Measurements from ENCODE around the gene SPINK8.

DNA sequence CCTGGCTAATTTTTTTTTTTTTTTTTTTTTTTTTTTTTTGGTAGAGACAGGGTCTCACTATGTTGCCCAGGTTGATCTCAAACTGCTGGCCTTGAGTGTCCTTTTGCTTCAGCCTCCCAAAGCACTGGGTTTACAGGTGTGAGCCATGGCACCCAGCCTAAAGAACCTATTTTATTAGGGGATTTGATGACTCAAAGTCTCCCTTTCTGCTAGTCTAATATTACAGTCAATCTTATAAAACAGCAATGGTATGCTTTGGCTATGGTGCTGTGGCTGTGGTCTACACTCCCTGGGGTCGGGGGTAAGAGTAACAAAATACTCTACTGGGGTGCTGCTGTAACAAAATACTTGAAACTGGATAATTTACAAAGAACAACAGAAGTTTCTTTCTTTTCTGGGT, 47.8 kb downstream of the SPINK8 start:
- no peak for TF ChIP-seq FOXA1 (IDR thresholded peaks at IDR 0.05)
- TF ChIP-seq FOXK2 (IDR thresholded peaks at IDR 0.05): no peak
- TF ChIP-seq BHLHE40 (IDR thresholded peaks at IDR 0.05; ENCODE audit: borderline replicate concordance): no peak
- TF ChIP-seq ARNT (IDR thresholded peaks at IDR 0.05): no peak
- TF ChIP-seq SP1 (IDR thresholded peaks at IDR 0.05): no peak
- TF ChIP-seq ZNF384 (IDR thresholded peaks at IDR 0.05): no peak
- TF ChIP-seq ELF4 (IDR thresholded peaks at IDR 0.05): no peak
- no peak for TF ChIP-seq SUZ12 (IDR thresholded peaks at IDR 0.05)
- no peak for TF ChIP-seq TARDBP (IDR thresholded peaks at IDR 0.05)
- TF ChIP-seq PKNOX1 (IDR thresholded peaks at IDR 0.05): no peak
- no peak for TF ChIP-seq CTBP1 (IDR thresholded peaks at IDR 0.05; ENCODE audit: borderline replicate concordance)
- no peak for TF ChIP-seq FOXM1 (IDR thresholded peaks at IDR 0.05; ENCODE audit: borderline replicate concordance)
- no peak for TF ChIP-seq NFRKB (IDR thresholded peaks at IDR 0.05)

All from HEK293T (cell line).